SK-N-SH (cell line): ENCODE results near the gene ARID1B. TPM values are rescaled to one million over a fixed set of nuclear protein-coding genes. Genes with fewer than 3 reads are reported as not detected.

Source experiments
- CTCF ChIA-PET: fragments of 300-600, 350-600 bp; formaldehyde crosslinking; extraction: SDS; loops from one replicate; lab custom pipeline; 2021; lab: Yijun Ruan, JAX
- POLR2A ChIA-PET: fragments of 350-600 bp; sonication (Branson Sonifier 250); formaldehyde crosslinking; extraction: SDS; loops from one replicate; lab custom pipeline; 2020; ENCODE audit warnings: antibody characterized with exemption, inconsistent platforms; lab: Yijun Ruan, JAX
- DNase-seq: peaks from one replicate; pipeline ENCODE4 v3.0.0; 2012
- H2AFZ ChIP-seq: fragments of 200-600 bp; sonication (generic); 2 replicates; pipeline ENCODE4 v1.8.1; 2016; ENCODE audit warnings: antibody characterized with exemption, mild to moderate bottlenecking, low read depth
- H3F3A ChIP-seq: fragments of 200-600 bp; sonication (generic); replicated peaks from 2 replicates; pipeline ENCODE3; 2016; ENCODE audit warnings: antibody characterized with exemption, mild to moderate bottlenecking; ENCODE audit not compliant: insufficient read depth
- H3K27ac ChIP-seq, 2 experiments: fragments of 200-500 bp in 1 of 2; fragments of 200-600 bp in 1 of 2; sonication (Bioruptor generic) in 1 of 2; sonication (generic), shearing (Covaris generic) in 1 of 2; 2 replicates each; pipeline versions ENCODE4 v1.5.1 to v1.6.1; 2014 to 2016; ENCODE audit warnings: low read depth in 2 of 2, inconsistent platforms in 1 of 2, low read length in 1 of 2, mild to moderate bottlenecking in 1 of 2, mixed read lengths in 1 of 2
- H3K27me3 ChIP-seq: fragments of 200-600 bp; sonication (generic), shearing (Covaris generic); 2 replicates; pipeline ENCODE4 v1.6.1; 2016; ENCODE audit warnings: mixed run types; ENCODE audit not compliant: insufficient read depth
- H3K36me3 ChIP-seq, 2 experiments: fragments of 200-500 bp in 1 of 2; fragments of 200-600 bp in 1 of 2; sonication (Bioruptor generic) in 1 of 2; sonication (generic) in 1 of 2; replicated peaks in 1 of 2; 2 replicates each; pipeline versions ENCODE3 to v1.5.1; 2014 to 2016; ENCODE audit warnings: low read length in 1 of 2, mild to moderate bottlenecking in 1 of 2; ENCODE audit not compliant: insufficient read depth in 2 of 2, control insufficient read depth in 1 of 2
- H3K4me1 ChIP-seq, 2 experiments: fragments of 200-500 bp in 1 of 2; fragments of 200-600 bp in 1 of 2; sonication (Bioruptor generic) in 1 of 2; sonication (generic), shearing (Covaris generic) in 1 of 2; 2 replicates each; pipeline versions ENCODE4 v1.5.1 to v1.6.1; 2014 to 2016; ENCODE audit warnings: low read depth in 1 of 2, low read length in 1 of 2, mixed run types in 1 of 2; ENCODE audit not compliant: insufficient read depth in 2 of 2, control insufficient read depth in 1 of 2
- H3K4me2 ChIP-seq: fragments of 200-600 bp; sonication (generic), shearing (Covaris generic); 2 replicates; pipeline ENCODE4 v1.6.1; 2017; ENCODE audit warnings: mixed run types
- H3K4me3 ChIP-seq, 2 experiments: fragments of 200-500 bp in 1 of 2; fragments of 200-600 bp in 1 of 2; sonication (Bioruptor generic) in 1 of 2; sonication (generic), shearing (Covaris generic) in 1 of 2; 2 replicates each; pipeline versions ENCODE4 v1.5.1 to v1.8.1; 2014 to 2016; ENCODE audit warnings: low read depth in 2 of 2, inconsistent platforms in 1 of 2, low read length in 1 of 2, mild to moderate bottlenecking in 1 of 2, mixed read lengths in 1 of 2, moderate library complexity in 1 of 2
- H3K79me2 ChIP-seq: fragments of 200-600 bp; sonication (generic); 2 replicates; pipeline ENCODE4 v1.8.1; 2017; ENCODE audit warnings: mild to moderate bottlenecking; ENCODE audit not compliant: insufficient read depth
- H3K9ac ChIP-seq: fragments of 200-600 bp; sonication (generic); 2 replicates; pipeline ENCODE4 v1.6.1; 2017; ENCODE audit warnings: mixed run types
- H3K9me2 ChIP-seq: fragments of 200-600 bp; sonication (generic); 2 replicates; pipeline ENCODE4 v1.6.1; 2017; ENCODE audit warnings: mixed run types
- H3K9me3 ChIP-seq: fragments of 200-600 bp; sonication (generic); 2 replicates; pipeline ENCODE4 v1.6.1; 2017; ENCODE audit warnings: mixed run types, mild to moderate bottlenecking, moderate library complexity
- H4K20me1 ChIP-seq: fragments of 200-600 bp; sonication (generic); 2 replicates; pipeline ENCODE4 v1.6.1; 2017; ENCODE audit warnings: mild to moderate bottlenecking, mixed run types; ENCODE audit not compliant: insufficient read depth
- ELF1 ChIP-seq: IDR thresholded peaks from 2 replicates; pipeline ENCODE4 v1.4.0; 2012
- FOXM1 ChIP-seq: IDR thresholded peaks from 2 replicates; pipeline ENCODE4 v1.4.0; 2012; ENCODE audit warnings: low read depth, mild to moderate bottlenecking
- GATA2 ChIP-seq: sonication (generic); formaldehyde crosslinking; IDR thresholded peaks from 2 replicates; pipeline ENCODE4 v1.5.0; 2020; ENCODE audit warnings: mild to moderate bottlenecking, missing genetic modification reagents
- PBX3 ChIP-seq: IDR thresholded peaks from 2 replicates; pipeline ENCODE4; 2012
- RFX5 ChIP-seq: IDR thresholded peaks from 2 replicates; pipeline ENCODE4 v1.6.1; 2012; ENCODE audit warnings: mild to moderate bottlenecking, improper control_type of control experiment, low read length
- SMC3 ChIP-seq: IDR thresholded peaks from 2 replicates; pipeline ENCODE4 v1.6.1; 2012; ENCODE audit warnings: low read depth, low read length, improper control_type of control experiment
- USF2 ChIP-seq: fragments of 150-350 bp; IDR thresholded peaks from 2 replicates; pipeline ENCODE4 v1.6.1; 2017; ENCODE audit warnings: antibody characterized with exemption, low read length, low read depth, borderline replicate concordance
- YY1 ChIP-seq: IDR thresholded peaks from 2 replicates; pipeline ENCODE4 v1.4.0; 2012; ENCODE audit warnings: low read depth, mild to moderate bottlenecking
- WGBS: methylation state at CpG from one replicate; pipeline ENCODE4 v1.1.6; 2017; ENCODE audit warnings: low lambda C conversion rate; 5-methylcytosine and 5-hydroxymethylcytosine counted together
- polyA plus RNA-seq, 3 experiments: library from polyadenylated mRNA; depleted of rRNA; stranded (reverse); fragments of >200 nt; gene quantifications; 2 replicates each; pipeline ENCODE4 v1.2.3, GENCODE V29; 2012

ARID1B gene
- polyA plus RNA-seq, 1 of the 3 experiments (the other 2 are of a cell fraction) = 13.6 TPM

GRCh38 chr6:157186785-157187181 is 409.6 kb downstream of the ARID1B start:
- CTCF ChIA-PET = interaction anchor here (0.7 to 4.1 kb wide), 6 partner anchors 43 to 1190 kb away, joined by 3 to 28 read pairs (median 3); no protein-coding TSS in a partner anchor

GRCh38 chr6:157187182-157188083 is 410.3 kb downstream of the ARID1B start:
- H3K9me2 ChIP-seq = no peaks in the 10 kb centered on the region
- 86% methylated on average over 11 of the region's 11 CpGs for WGBS
- no peak for DNase-seq
- peaks cover 3% of the 10 kb centered on the region for H3F3A ChIP-seq
- ChIA-PET CTCF (interaction anchor here (0.9 to 4.1 kb wide), 6 partner anchors 10 to 153 kb away, joined by 3 to 28 read pairs (median 4); no protein-coding TSS in a partner anchor), POLR2A (no interaction called here)
- no peak overlapping the region for H3K9ac ChIP-seq
- H3K27ac ChIP-seq = no peak overlapping the region; a peak in 1 of 4 replicates
- H3K27me3 ChIP-seq = no peaks in the 10 kb centered on the region
- TF ChIP-seq USF2 (no peak), PBX3 (no peak)
- no peaks in the 10 kb centered on the region for H4K20me1 ChIP-seq
- H3K9me3 ChIP-seq = no peaks in the 10 kb centered on the region
- H3K4me3 ChIP-seq = no peak overlapping the region
- H3K36me3 ChIP-seq = peaks cover 42 to 81% of the 10 kb centered on the region in 2 experiments
- peaks cover 0 to 27% of the 10 kb centered on the region in 2 experiments; a peak in 1 of 4 replicates for H3K4me1 ChIP-seq
- no peak overlapping the region for H3K4me2 ChIP-seq
- H2AFZ ChIP-seq = no peak overlapping the region
- no peaks in the 10 kb centered on the region for H3K79me2 ChIP-seq

More at GRCh38 chr6:157186785-157187181, 409.6 kb downstream of the ARID1B start:
- TF ChIP-seq RFX5 = no peak
- TF ChIP-seq SMC3 = no peak
- no peak for TF ChIP-seq YY1
- no peak for TF ChIP-seq GATA2
- no peak for TF ChIP-seq ELF1
- no peak for TF ChIP-seq FOXM1
- Histone ChIP-seq H3K27ac (no peak overlapping the region; a peak in 1 of 4 replicates), H3F3A (peaks cover 3% of the 10 kb centered on the region), H3K36me3 (peaks cover 36 to 79% of the 10 kb centered on the region in 2 experiments), H3K4me1 (peaks cover 0 to 29% of the 10 kb centered on the region in 2 experiments; a peak in 1 of 4 replicates), H3K4me3 (no peak overlapping the region), H3K9ac (no peak overlapping the region), H4K20me1 (no peaks in the 10 kb centered on the region), H3K9me3 (no peaks in the 10 kb centered on the region), H3K79me2 (no peaks in the 10 kb centered on the region), H3K4me2 (no peak overlapping the region), H3K27me3 (no peaks in the 10 kb centered on the region), H2AFZ (no peak overlapping the region), H3K9me2 (no peaks in the 10 kb centered on the region)
- POLR2A ChIA-PET = no interaction called here
- 80% methylated on average over 3 of the region's 3 CpGs for WGBS
- DNase-seq = no peak
